Testis (tissue), 2 donors: ENCODE results near the gene ABHD17B.

ENCODE experiments used
- CTCF ChIP-seq, 3 experiments: fragments of 450-650 bp in 2 of 3; fragments of 200-600 bp in 1 of 3; sonication (generic) in 1 of 3; IDR thresholded peaks; one replicate each; pipeline ENCODE4 v1.5.1; 2016 to 2019; ENCODE audit warnings: antibody characterized with exemption in 3 of 3, mild to moderate bottlenecking in 2 of 3, moderate library complexity in 1 of 3
- POLR2A ChIP-seq: fragments of 450-650 bp; IDR thresholded peaks from one replicate; pipeline ENCODE4 v1.6.1; 2017; ENCODE audit warnings: antibody characterized with exemption, mild to moderate bottlenecking, moderate library complexity

GRCh38 chr9:71861618-71862017 lies 49.4 kb downstream of the ABHD17B start:
- TF ChIP-seq CTCF (IDR thresholded peaks at IDR 0.05) (no peak), POLR2A (no peak)
